Measurements from ENCODE around the gene CDH23.

CDH23 gene

GRCh38 chr10:71487726-71488125 is 91.0 kb downstream of the CDH23 start:
- Histone ChIP-seq H3K4me1 (ENCODE audit: insufficient read depth, insufficient read length) (peaks cover 3% of the 10 kb centered on the region), H3K4me3 (ENCODE audit: insufficient read length, low read depth) (no peak overlapping the region), H3K9me3 (ENCODE audit: insufficient read depth, low read length) (peaks cover 17% of the 10 kb centered on the region), H3K36me3 (ENCODE audit: insufficient read depth, insufficient read length, low read length) (no peaks in the 10 kb centered on the region), H3K9ac (ENCODE audit: insufficient read length, low read depth) (no peak overlapping the region), H3K27me3 (ENCODE audit: insufficient read depth, insufficient read length) (no peaks in the 10 kb centered on the region)
- no peak for DNase-seq (ENCODE audit: low read depth, low spot score)
- TF ChIP-seq SUZ12 (IDR thresholded peaks at IDR 0.05; ENCODE audit: extremely low read depth, insufficient read depth, insufficient read length) (no peak), YY1 (IDR thresholded peaks at IDR 0.05; ENCODE audit: insufficient read depth, insufficient read length) (no peak), ZNF274 (IDR thresholded peaks at IDR 0.05; ENCODE audit: low read depth, low read length) (no peak)

DNA sequence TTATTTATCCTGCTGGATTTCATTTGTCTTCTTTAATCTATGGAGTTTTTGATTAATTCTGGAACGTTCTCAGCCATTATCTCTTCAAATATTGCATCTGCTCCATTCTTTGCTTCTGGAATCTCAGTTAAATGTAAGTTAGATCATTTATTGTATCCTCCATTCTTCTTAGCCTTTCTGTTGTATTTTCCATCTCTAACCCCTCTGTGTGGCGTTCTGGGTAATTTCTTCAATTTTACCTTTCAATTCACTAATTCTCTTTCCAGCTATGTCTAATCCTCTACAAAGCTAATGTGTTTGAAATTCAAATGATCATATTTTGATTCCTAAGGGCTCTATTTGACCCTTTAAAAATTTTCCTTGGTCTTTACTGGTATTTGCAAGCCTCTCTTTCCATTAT is 92.4 kb downstream of the CDH23 start:
- TF ChIP-seq SUZ12 (IDR thresholded peaks at IDR 0.05; ENCODE audit: extremely low read depth, insufficient read depth, insufficient read length) = no peak
- TF ChIP-seq YY1 (IDR thresholded peaks at IDR 0.05; ENCODE audit: insufficient read depth, insufficient read length) = no peak
- no peak for TF ChIP-seq ZNF274 (IDR thresholded peaks at IDR 0.05; ENCODE audit: low read depth, low read length)
- no peaks in the 10 kb centered on the region for H3K36me3 ChIP-seq (ENCODE audit: insufficient read depth, insufficient read length, low read length)
- H3K4me3 ChIP-seq (ENCODE audit: insufficient read length, low read depth) = no peak overlapping the region
- no peaks in the 10 kb centered on the region for H3K27me3 ChIP-seq (ENCODE audit: insufficient read depth, insufficient read length)
- DNase-seq (ENCODE audit: low read depth, low spot score) = no peak
- H3K9me3 ChIP-seq (ENCODE audit: insufficient read depth, low read length) = peaks cover 17% of the 10 kb centered on the region
- no peak overlapping the region for H3K9ac ChIP-seq (ENCODE audit: insufficient read length, low read depth)
- H3K4me1 ChIP-seq (ENCODE audit: insufficient read depth, insufficient read length) = peaks cover 3% of the 10 kb centered on the region

- no peak for DNase-seq (ENCODE audit: low read depth, low spot score)
These were observed 96.2 kb downstream of the CDH23 start for GRCh38 chr10:71492872-71493271.

GRCh38 chr10:71493741-71494140 is 97.0 kb downstream of the CDH23 start:
- no peak for DNase-seq (ENCODE audit: low read depth, low spot score)
- peaks cover 8% of the 10 kb centered on the region for H3K9me3 ChIP-seq (ENCODE audit: insufficient read depth, low read length)
- H3K27me3 ChIP-seq (ENCODE audit: insufficient read depth, insufficient read length) = no peaks in the 10 kb centered on the region
- peaks cover 2% of the 10 kb centered on the region for H3K4me1 ChIP-seq (ENCODE audit: insufficient read depth, insufficient read length)
- no peak overlapping the region for H3K4me3 ChIP-seq (ENCODE audit: insufficient read length, low read depth)
- no peak for TF ChIP-seq SUZ12 (IDR thresholded peaks at IDR 0.05; ENCODE audit: extremely low read depth, insufficient read depth, insufficient read length)
- H3K9ac ChIP-seq (ENCODE audit: insufficient read length, low read depth) = no peak overlapping the region
- H3K36me3 ChIP-seq (ENCODE audit: insufficient read depth, insufficient read length, low read length) = no peaks in the 10 kb centered on the region

More at GRCh38 chr10:71492872-71493271, 96.2 kb downstream of the CDH23 start:
- TF ChIP-seq ZNF274 (IDR thresholded peaks at IDR 0.05; ENCODE audit: low read depth, low read length) = no peak
- no peak for TF ChIP-seq SUZ12 (IDR thresholded peaks at IDR 0.05; ENCODE audit: extremely low read depth, insufficient read depth, insufficient read length)
- H3K27me3 ChIP-seq (ENCODE audit: insufficient read depth, insufficient read length) = no peaks in the 10 kb centered on the region
- peaks cover 17% of the 10 kb centered on the region for H3K9me3 ChIP-seq (ENCODE audit: insufficient read depth, low read length)
- peaks cover 2% of the 10 kb centered on the region for H3K4me1 ChIP-seq (ENCODE audit: insufficient read depth, insufficient read length)
- H3K36me3 ChIP-seq (ENCODE audit: insufficient read depth, insufficient read length, low read length) = no peaks in the 10 kb centered on the region
- H3K9ac ChIP-seq (ENCODE audit: insufficient read length, low read depth) = no peak overlapping the region
- no peak overlapping the region for H3K4me3 ChIP-seq (ENCODE audit: insufficient read length, low read depth)

DNA sequence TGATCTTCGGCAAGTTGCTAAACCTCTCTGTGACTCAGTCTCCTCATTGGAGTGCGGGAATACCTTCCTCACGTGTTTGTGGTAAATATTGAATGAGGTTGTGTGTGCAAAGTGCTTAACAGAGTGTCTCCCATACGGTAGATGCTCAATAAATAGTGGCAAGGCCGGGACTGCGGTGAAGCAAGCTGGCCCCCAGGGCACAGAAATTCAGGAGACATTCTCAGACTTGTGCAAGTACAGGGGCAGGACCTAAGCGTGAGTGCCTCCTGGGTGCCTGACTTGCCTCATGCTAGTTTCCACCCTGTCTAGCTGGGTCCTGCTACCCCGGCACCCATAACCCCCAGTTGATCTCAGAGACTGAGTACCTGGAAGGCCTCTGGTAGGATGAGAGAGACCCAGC is 97.8 kb downstream of the CDH23 start:
- Histone ChIP-seq H3K9ac (ENCODE audit: insufficient read length, low read depth) (no peak overlapping the region), H3K27me3 (ENCODE audit: insufficient read depth, insufficient read length) (no peaks in the 10 kb centered on the region)
- DNase-seq (ENCODE audit: low read depth, low spot score) = no peak

DNA sequence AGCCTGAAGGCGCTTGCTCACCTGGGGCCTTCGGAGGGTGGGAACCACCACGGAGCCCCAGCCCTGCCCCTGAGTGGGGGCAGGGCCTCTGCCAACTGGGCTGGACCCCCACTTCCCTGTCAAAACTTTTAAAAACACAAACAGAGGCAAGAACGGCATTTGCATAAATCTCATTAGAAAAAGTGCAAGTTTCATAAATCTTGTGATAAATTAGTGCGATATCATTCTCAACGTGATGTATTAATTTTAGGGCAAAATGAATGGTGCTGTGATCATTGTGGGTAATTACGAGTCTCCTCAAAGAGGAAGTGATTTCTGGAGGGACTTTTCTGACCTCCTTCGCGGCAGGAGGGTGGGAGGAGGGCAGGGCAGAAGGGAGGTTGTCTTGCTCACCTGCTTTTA is 98.3 kb downstream of the CDH23 start:
- H3K9me3 ChIP-seq (ENCODE audit: insufficient read depth, low read length) = no peaks in the 10 kb centered on the region
- no peak for DNase-seq (ENCODE audit: low read depth, low spot score)
- H3K4me1 ChIP-seq (ENCODE audit: insufficient read depth, insufficient read length) = peaks cover 2% of the 10 kb centered on the region
- TF ChIP-seq ZNF274 (IDR thresholded peaks at IDR 0.05; ENCODE audit: low read depth, low read length) (no peak), SUZ12 (IDR thresholded peaks at IDR 0.05; ENCODE audit: extremely low read depth, insufficient read depth, insufficient read length) (no peak), YY1 (IDR thresholded peaks at IDR 0.05; ENCODE audit: insufficient read depth, insufficient read length) (no peak)
- H3K36me3 ChIP-seq (ENCODE audit: insufficient read depth, insufficient read length, low read length) = no peaks in the 10 kb centered on the region
- H3K9ac ChIP-seq (ENCODE audit: insufficient read length, low read depth) = no peak overlapping the region
- H3K27me3 ChIP-seq (ENCODE audit: insufficient read depth, insufficient read length) = no peaks in the 10 kb centered on the region
- no peak overlapping the region for H3K4me3 ChIP-seq (ENCODE audit: insufficient read length, low read depth)

More for the DNA sequence above, 97.8 kb downstream of the CDH23 start:
- Histone ChIP-seq H3K4me1 (ENCODE audit: insufficient read depth, insufficient read length) (peaks cover 2% of the 10 kb centered on the region), H3K36me3 (ENCODE audit: insufficient read depth, insufficient read length, low read length) (no peaks in the 10 kb centered on the region), H3K4me3 (ENCODE audit: insufficient read length, low read depth) (no peak overlapping the region), H3K9me3 (ENCODE audit: insufficient read depth, low read length) (peaks cover under 1% of the 10 kb centered on the region; the same call in 1 of the 2 replicates)
- no peak for TF ChIP-seq YY1 (IDR thresholded peaks at IDR 0.05; ENCODE audit: insufficient read depth, insufficient read length)

- no peak for DNase-seq (ENCODE audit: low read depth, low spot score)
- Histone ChIP-seq H3K27me3 (ENCODE audit: insufficient read depth, insufficient read length) (no peaks in the 10 kb centered on the region), H3K9ac (ENCODE audit: insufficient read length, low read depth) (no peak overlapping the region), H3K36me3 (ENCODE audit: insufficient read depth, insufficient read length, low read length) (no peaks in the 10 kb centered on the region), H3K9me3 (ENCODE audit: insufficient read depth, low read length) (no peaks in the 10 kb centered on the region), H3K4me1 (ENCODE audit: insufficient read depth, insufficient read length) (peaks cover 2% of the 10 kb centered on the region), H3K4me3 (ENCODE audit: insufficient read length, low read depth) (no peak overlapping the region)
- no peak for TF ChIP-seq SUZ12 (IDR thresholded peaks at IDR 0.05; ENCODE audit: extremely low read depth, insufficient read depth, insufficient read length)
- no peak for TF ChIP-seq ZNF274 (IDR thresholded peaks at IDR 0.05; ENCODE audit: low read depth, low read length)
- no peak for TF ChIP-seq YY1 (IDR thresholded peaks at IDR 0.05; ENCODE audit: insufficient read depth, insufficient read length)
These were observed 100.4 kb downstream of the CDH23 start for GRCh38 chr10:71496927-71497762.

Measured in NT2/D1 (cell line).